Adrenal gland (tissue), 12 donors: ENCODE data around the gene GLB1L3. TPM values are rescaled to one million over a fixed set of nuclear protein-coding genes. Genes with fewer than 3 reads are reported as not detected.
A peak's percentile ranks its signal among the peaks of the same experiment; 100 is the strongest.

ENCODE experiments used
- DNase-seq, 7 donors: peaks; one replicate each; pipeline ENCODE4 v3.0.0-alpha.2; 2019 to 2020
- H3K27ac ChIP-seq, 5 donors: fragments of 200-600 bp; sonication (generic) in 4 of 5; 1 replicate in 3 of 5; 2 replicates in 2 of 5; pipeline versions ENCODE4 v1.5.1 to v1.8.0; 2016 to 2020; ENCODE audit warnings: mild to moderate bottlenecking in 1 of 5
- H3K27me3 ChIP-seq: fragments of 200-600 bp; 2 replicates; pipeline ENCODE4 v1.8.0; 2021
- H3K36me3 ChIP-seq, 2 donors: fragments of 200-600 bp; replicated peaks in 1 of 2; 1 replicate in 1 of 2; 2 replicates in 1 of 2; pipeline versions ENCODE4 v1.5.1 to v1.8.0; 2018 to 2022
- H3K4me1 ChIP-seq, 2 donors: fragments of 200-600 bp; replicated peaks in 1 of 2; 1 replicate in 1 of 2; 2 replicates in 1 of 2; pipeline versions ENCODE4 v1.5.1 to v1.8.0; 2018 to 2021
- H3K4me3 ChIP-seq, 4 donors: fragments of 200-600 bp; sonication (generic) in 3 of 4; one replicate each; pipeline ENCODE4 v1.5.1; 2016 to 2018
- H3K9me3 ChIP-seq, 3 donors: fragments of 200-600 bp; sonication (generic) in 1 of 3; replicated peaks in 1 of 3; 1 replicate in 2 of 3; 2 replicates in 1 of 3; pipeline versions ENCODE4 v1.5.1 to v1.8.0; 2016 to 2021
- CTCF ChIP-seq, 6 experiments: fragments of 450-650 bp in 4 of 6; fragments of 200-600 bp in 2 of 6; sonication (generic) in 1 of 6; IDR thresholded peaks; 1 replicate in 5 of 6; 2 replicates in 1 of 6; pipeline versions ENCODE4 v1.5.1 to v1.8.0; 2016 to 2021; ENCODE audit warnings: antibody characterized with exemption in 6 of 6, mild to moderate bottlenecking in 2 of 6, moderate library complexity in 1 of 6
- POLR2A ChIP-seq, 2 donors: fragments of 450-650 bp; IDR thresholded peaks; one replicate each; pipeline ENCODE4 v1.6.1; 2017; ENCODE audit warnings: antibody characterized with exemption in 2 of 2, mild to moderate bottlenecking in 2 of 2, moderate library complexity in 1 of 2
- WGBS, 4 donors: extraction: QIAGEN DNeasy Blood & Tissue Kit in 2 of 4; methylation state at CpG; one replicate each; pipeline versions ENCODE4 v1.1.5 to v1.1.7; 2013 to 2017; 5-methylcytosine and 5-hydroxymethylcytosine counted together
- intact Hi-C, 2 donors: fragments of 100-400 bp; cut with DNase I; formaldehyde crosslinking; loops; one replicate each; pipeline versions ENCODE4 v1.14.1 to v1.15.0; 2022 to 2023
- polyA plus RNA-seq, 3 donors: library from polyadenylated mRNA; stranded (reverse); fragments of 200-250 nt in 2 of 3; fragments of 350-450 nt in 1 of 3; fragmentation: Illumina TruSeq in 1 of 3; extraction: RNeasy Lipid Tissue Mini Kit (QIAGEN cat#74804) in 1 of 3; gene quantifications; one replicate each; pipeline ENCODE4 v1.2.3, GENCODE V29; 2013 to 2014
- total RNA-seq, 9 donors: library from RNA; depleted of rRNA in 4 of 9; stranded (reverse); fragments of >200 nt in 4 of 9; fragments of 120-200 nt in 1 of 9; fragmentation: NEBNext Ultra II Directional in 1 of 9; extraction: Animal tissue kit (Norgen Biotek cat#: 25700) in 1 of 9; gene quantifications; one replicate each; pipeline versions ENCODE4 v1.1.0 to v1.2.4, GENCODE V29; 2013 to 2023
- donor health status: healthy with polysubstance abuse.
- donor health status: Bipolar disorder and iron deficiency.
- donor health status: DM: yes; HTN: yes; CAD: no.
- donor health status: DM: no; HTN: no; CAD: no.
- donor health status: DM: no; HTN: no; CAD: no.
- donor health status: DM: yes; HTN: yes; CAD: no.

Gene GLB1L3
- total and polyA plus RNA-seq, 12 donors = 0.06 to 1.4 (median 0.51) TPM; not detected in 5

- Histone ChIP-seq H3K27ac (no peak overlapping the region), H3K36me3 (peaks cover 0 to 89% of the 10 kb centered on the region in 2 donors), H3K9me3 (no peaks in the 10 kb centered on the region), H3K27me3 (no peaks in the 10 kb centered on the region), H3K4me1 (no peaks in the 10 kb centered on the region), H3K4me3 (no peak overlapping the region)
- no peak for DNase-seq
- TF ChIP-seq POLR2A (IDR thresholded peaks at IDR 0.05) = no peak
- no peak for TF ChIP-seq CTCF (IDR thresholded peaks at IDR 0.05)
- 82 to 92% (median 86%) methylated on average over 8 to 9 of the region's 9 CpGs for WGBS, 4 donors
- intact Hi-C loops = no loop called here
Observed at GRCh38 chr11:134242376-134242775, 33.8 kb upstream of the GLB1L3 start.

DNA sequence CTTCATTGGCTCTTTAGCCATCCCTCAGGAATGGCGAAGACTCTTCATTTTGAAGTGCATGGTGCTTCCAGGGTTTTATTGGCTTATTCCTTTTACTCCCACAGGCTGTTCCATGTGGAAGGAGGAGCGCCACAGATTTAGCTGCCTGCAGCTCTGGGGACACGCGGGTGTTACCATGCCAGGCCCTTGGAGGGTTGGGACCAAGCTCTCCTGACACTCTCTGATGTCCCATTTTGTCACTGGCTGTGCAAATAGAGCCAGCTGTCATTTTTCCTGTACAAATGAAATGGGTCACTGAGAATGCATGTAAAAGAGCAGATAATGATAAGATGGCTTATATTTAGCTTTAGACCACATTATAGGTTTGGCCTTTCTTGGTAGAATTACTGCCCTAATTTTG is 32.3 kb upstream of the GLB1L3 start:
- H3K9me3 ChIP-seq = no peaks in the 10 kb centered on the region
- intact Hi-C loops = no loop called here
- no peak for DNase-seq
- 94 to 98% (median 95%) methylated on average over 4 of the region's 4 CpGs for WGBS, 4 donors
- no peak overlapping the region for H3K4me3 ChIP-seq
- TF ChIP-seq CTCF (IDR thresholded peaks at IDR 0.05) (no peak), POLR2A (IDR thresholded peaks at IDR 0.05) (no peak)
- H3K27me3 ChIP-seq = no peaks in the 10 kb centered on the region
- H3K36me3 ChIP-seq = peaks cover 0 to 96% of the 10 kb centered on the region in 2 donors
- H3K4me1 ChIP-seq = no peaks in the 10 kb centered on the region
- no peak overlapping the region for H3K27ac ChIP-seq

GRCh38 chr11:134244593-134244992 is 31.6 kb upstream of the GLB1L3 start:
- TF ChIP-seq CTCF (IDR thresholded peaks at IDR 0.05) (peak; percentile 9 to 51 (median 42)), POLR2A (IDR thresholded peaks at IDR 0.05) (no peak)
- 52 to 66% (median 62%) methylated on average over 7 of the region's 7 CpGs for WGBS, 4 donors
- no peaks in the 10 kb centered on the region for H3K27me3 ChIP-seq
- H3K4me3 ChIP-seq = no peak overlapping the region
- intact Hi-C loops = no loop called here
- no peak for DNase-seq
- H3K36me3 ChIP-seq = peaks cover 0 to 94% of the 10 kb centered on the region in 2 donors
- H3K9me3 ChIP-seq = no peaks in the 10 kb centered on the region
- no peaks in the 10 kb centered on the region for H3K4me1 ChIP-seq
- H3K27ac ChIP-seq = no peak overlapping the region

DNA sequence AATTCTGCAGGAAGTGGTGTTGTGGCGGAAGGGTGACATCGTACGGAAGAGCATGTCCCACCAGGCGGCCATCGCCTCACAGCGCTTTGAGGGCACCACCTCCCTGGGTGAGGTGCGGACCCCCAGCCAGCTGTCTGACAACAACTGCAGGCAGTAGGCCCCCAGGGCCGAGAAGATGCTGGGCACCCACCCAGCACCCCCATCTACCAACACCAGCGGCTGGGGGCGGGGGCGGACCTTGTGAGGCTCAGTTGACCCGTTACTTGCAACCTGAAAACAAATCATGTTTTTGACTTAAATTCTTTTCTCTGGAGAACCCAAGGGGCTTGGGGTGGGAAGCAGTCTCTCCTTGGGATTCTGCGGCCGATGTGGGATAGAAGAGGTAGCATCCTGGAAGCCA is 30.7 kb upstream of the GLB1L3 start:
- H3K4me3 ChIP-seq = no peak overlapping the region
- WGBS, 4 donors = 87 to 95% (median 92%) methylated on average over 6 to 14 of the region's 14 CpGs
- intact Hi-C loops = no loop called here
- H3K27ac ChIP-seq = no peak overlapping the region
- no peaks in the 10 kb centered on the region for H3K4me1 ChIP-seq
- TF ChIP-seq CTCF (IDR thresholded peaks at IDR 0.05) (no peak), POLR2A (IDR thresholded peaks at IDR 0.05) (no peak)
- DNase-seq = no peak
- no peaks in the 10 kb centered on the region for H3K27me3 ChIP-seq
- no peaks in the 10 kb centered on the region for H3K9me3 ChIP-seq
- peaks cover 0 to 94% of the 10 kb centered on the region in 2 donors for H3K36me3 ChIP-seq
